Liver (tissue), 9 donors: ENCODE results near the gene ERMARD. TPM values are rescaled to one million over a fixed set of nuclear protein-coding genes. Genes with fewer than 3 reads are reported as not detected.

Experiments used
- DNase-seq: peaks from one replicate; pipeline ENCODE4 v3.0.0-alpha.2; 2017; ENCODE audit warnings: low spot score
- H3K27ac ChIP-seq, 2 donors: one replicate each; pipeline ENCODE4 v1.7.0; 2013; ENCODE audit warnings: inconsistent platforms in 2 of 2, low read length in 2 of 2, control low read depth in 1 of 2, low read depth in 1 of 2, mild to moderate bottlenecking in 1 of 2
- H3K27me3 ChIP-seq, 4 donors: one replicate each; pipeline versions ENCODE4 v1.6.1 to v1.7.0; 2013; ENCODE audit warnings: low read length in 3 of 4, inconsistent platforms in 1 of 4, mild to moderate bottlenecking in 1 of 4, moderate library complexity in 1 of 4; ENCODE audit not compliant: control insufficient read depth in 4 of 4, insufficient read depth in 4 of 4
- H3K36me3 ChIP-seq, 4 donors: one replicate each; pipeline versions ENCODE4 v1.6.1 to v1.7.0; 2013; ENCODE audit warnings: low read length in 3 of 4, mild to moderate bottlenecking in 3 of 4, low read depth in 1 of 4, moderate library complexity in 1 of 4; ENCODE audit not compliant: control insufficient read depth in 4 of 4, insufficient read depth in 3 of 4
- H3K4me1 ChIP-seq, 4 donors: one replicate each; pipeline versions ENCODE4 v1.6.1 to v1.7.0; 2013; ENCODE audit warnings: low read length in 3 of 4, mild to moderate bottlenecking in 3 of 4, moderate library complexity in 1 of 4; ENCODE audit not compliant: control insufficient read depth in 4 of 4, insufficient read depth in 4 of 4
- H3K4me3 ChIP-seq, 3 donors: one replicate each; pipeline versions ENCODE4 v1.6.1 to v1.7.0; 2013; ENCODE audit warnings: low read length in 3 of 3, control low read depth in 1 of 3, low read depth in 1 of 3, mild to moderate bottlenecking in 1 of 3
- H3K9ac ChIP-seq, 2 donors: one replicate each; pipeline ENCODE4 v1.7.0; 2013; ENCODE audit warnings: low read length in 2 of 2, mild to moderate bottlenecking in 2 of 2, moderate library complexity in 2 of 2, control low read depth in 1 of 2, low read depth in 1 of 2
- H3K9me3 ChIP-seq, 4 donors: one replicate each; pipeline versions ENCODE4 v1.6.1 to v1.7.0; 2013; ENCODE audit warnings: low read length in 3 of 4; ENCODE audit not compliant: control insufficient read depth in 4 of 4
- ATF3 ChIP-seq: IDR thresholded peaks from 2 replicates; pipeline ENCODE4 v1.6.1; 2016; ENCODE audit warnings: antibody characterized with exemption
- CTCF ChIP-seq: fragments of 150-350 bp; IDR thresholded peaks from 2 replicates; pipeline ENCODE4 v1.5.1; 2017; ENCODE audit warnings: improper control_type of control experiment, low read depth, low read length; ENCODE audit not compliant: missing input control
- EGR1 ChIP-seq, 2 donors: IDR thresholded peaks; 2 replicates each; pipeline ENCODE4 v1.6.1; 2016 to 2018; ENCODE audit warnings: antibody characterized with exemption in 2 of 2, low read depth in 2 of 2
- FOXA1 ChIP-seq: IDR thresholded peaks from 2 replicates; pipeline ENCODE4 v1.6.1; 2016; ENCODE audit warnings: antibody characterized with exemption
- FOXA2 ChIP-seq: IDR thresholded peaks from 2 replicates; pipeline ENCODE4 v1.6.1; 2016; ENCODE audit warnings: antibody characterized with exemption
- GABPA ChIP-seq, 2 donors: IDR thresholded peaks in 1 of 2; conservative IDR thresholded peaks in 1 of 2; 2 replicates each; pipeline ENCODE4 v1.6.1; 2016; ENCODE audit warnings: antibody characterized with exemption in 2 of 2, mild to moderate bottlenecking in 1 of 2, moderate library complexity in 1 of 2
- HNF4A ChIP-seq, 2 donors: conservative IDR thresholded peaks; 2 replicates each; pipeline ENCODE4 v1.6.1; 2016; ENCODE audit warnings: antibody characterized with exemption in 2 of 2, mild to moderate bottlenecking in 2 of 2
- HNF4G ChIP-seq: IDR thresholded peaks from 2 replicates; pipeline ENCODE4 v1.6.1; 2016; ENCODE audit warnings: antibody characterized with exemption
- JUND ChIP-seq, 2 donors: IDR thresholded peaks; 2 replicates each; pipeline ENCODE4 v1.6.1; 2016; ENCODE audit warnings: antibody characterized with exemption in 2 of 2
- MAX ChIP-seq: IDR thresholded peaks from 2 replicates; pipeline ENCODE4 v1.6.1; 2016; ENCODE audit warnings: antibody characterized with exemption
- NR2F2 ChIP-seq: IDR thresholded peaks from 2 replicates; pipeline ENCODE4 v1.6.1; 2016; ENCODE audit warnings: antibody characterized with exemption
- RAD21 ChIP-seq, 2 donors: IDR thresholded peaks; 2 replicates each; pipeline ENCODE4 v1.6.1; 2016; ENCODE audit warnings: antibody characterized with exemption in 2 of 2, mild to moderate bottlenecking in 2 of 2
- REST ChIP-seq: IDR thresholded peaks from 2 replicates; pipeline ENCODE4 v1.6.1; 2016; ENCODE audit warnings: antibody characterized with exemption, mild to moderate bottlenecking
- RXRA ChIP-seq, 2 donors: IDR thresholded peaks; 2 replicates each; pipeline ENCODE4 v1.6.1; 2017 to 2018; ENCODE audit warnings: antibody characterized with exemption in 2 of 2, mild to moderate bottlenecking in 1 of 2
- SP1 ChIP-seq: IDR thresholded peaks from 2 replicates; pipeline ENCODE4 v1.6.1; 2018; ENCODE audit warnings: antibody characterized with exemption, mild to moderate bottlenecking
- TAF1 ChIP-seq: conservative IDR thresholded peaks from 2 replicates; pipeline ENCODE4 v1.6.1; 2016; ENCODE audit warnings: antibody characterized with exemption, mild to moderate bottlenecking
- YY1 ChIP-seq: IDR thresholded peaks from 2 replicates; pipeline ENCODE4 v1.6.1; 2016; ENCODE audit warnings: antibody characterized with exemption, mild to moderate bottlenecking
- WGBS: extraction: QIAGEN DNeasy Blood & Tissue Kit; methylation state at CpG from one replicate; pipeline ENCODE4 v1.1.7; 2013; 5-methylcytosine and 5-hydroxymethylcytosine counted together
- polyA plus RNA-seq, 2 donors: library from polyadenylated mRNA; stranded (reverse) in 1 of 2; unstranded in 1 of 2; fragments of 200-250 nt in 1 of 2; fragments of >200 nt in 1 of 2; fragmentation: Nextera tagmentation in 1 of 2; extraction: Ambion mirVana in 1 of 2; gene quantifications; one replicate each; pipeline versions ENCODE4 v1.2.1 to v1.2.3, GENCODE V29; 2013 to 2015
- total RNA-seq, 2 donors: library from RNA; depleted of rRNA; stranded (reverse); fragments of >200 nt; gene quantifications; one replicate each; pipeline ENCODE4 v1.2.3, GENCODE V29; 2014
- TF ChIP-seq, protein P1 (sequence below): IDR thresholded peaks from 2 replicates; pipeline ENCODE4 v1.6.1; 2016; ENCODE audit warnings: antibody characterized with exemption
- donor health status: healthy.
- donor health status: healthy.
- donor health status: healthy.
- donor health status: healthy.
- donor health status: healthy.

The ERMARD gene
- total and polyA plus RNA-seq, 4 donors = 10.1 to 20.7 (median 14.0) TPM

- no peaks in the 10 kb centered on the region for H3K9me3 ChIP-seq
- no peak overlapping the region for H3K9ac ChIP-seq
- 90% methylated on average over 9 of the region's 9 CpGs for WGBS
- H3K27me3 ChIP-seq = no peaks in the 10 kb centered on the region
- no peak overlapping the region for H3K27ac ChIP-seq
- H3K4me1 ChIP-seq = no peaks in the 10 kb centered on the region
- DNase-seq = peak; percentile 19
- TF ChIP-seq SP1 = no peak
- no peak for TF ChIP-seq CTCF
- TF ChIP-seq, protein P1, sequence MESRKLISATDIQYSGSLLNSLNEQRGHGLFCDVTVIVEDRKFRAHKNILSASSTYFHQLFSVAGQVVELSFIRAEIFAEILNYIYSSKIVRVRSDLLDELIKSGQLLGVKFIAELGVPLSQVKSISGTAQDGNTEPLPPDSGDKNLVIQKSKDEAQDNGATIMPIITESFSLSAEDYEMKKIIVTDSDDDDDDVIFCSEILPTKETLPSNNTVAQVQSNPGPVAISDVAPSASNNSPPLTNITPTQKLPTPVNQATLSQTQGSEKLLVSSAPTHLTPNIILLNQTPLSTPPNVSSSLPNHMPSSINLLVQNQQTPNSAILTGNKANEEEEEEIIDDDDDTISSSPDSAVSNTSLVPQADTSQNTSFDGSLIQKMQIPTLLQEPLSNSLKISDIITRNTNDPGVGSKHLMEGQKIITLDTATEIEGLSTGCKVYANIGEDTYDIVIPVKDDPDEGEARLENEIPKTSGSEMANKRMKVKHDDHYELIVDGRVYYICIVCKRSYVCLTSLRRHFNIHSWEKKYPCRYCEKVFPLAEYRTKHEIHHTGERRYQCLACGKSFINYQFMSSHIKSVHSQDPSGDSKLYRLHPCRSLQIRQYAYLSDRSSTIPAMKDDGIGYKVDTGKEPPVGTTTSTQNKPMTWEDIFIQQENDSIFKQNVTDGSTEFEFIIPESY = no peak
- no peak for TF ChIP-seq YY1
- no peak for TF ChIP-seq RAD21 (IDR thresholded peaks at IDR 0.05)
- no peak for TF ChIP-seq GABPA (IDR thresholded peaks at IDR 0.05 in 1 of 2, conservative IDR thresholded peaks at IDR 0.05 in 1 of 2)
- TF ChIP-seq HNF4G = no peak
- TF ChIP-seq EGR1 (IDR thresholded peaks at IDR 0.05; ENCODE audit: low read depth in 2 of 2) = no peak
- no peak for TF ChIP-seq JUND (IDR thresholded peaks at IDR 0.05)
- TF ChIP-seq TAF1 = no peak
- TF ChIP-seq FOXA2 = no peak
- no peak for TF ChIP-seq NR2F2
- TF ChIP-seq RXRA (IDR thresholded peaks at IDR 0.05) = no peak
- no peak for TF ChIP-seq FOXA1
- no peak for TF ChIP-seq MAX
- TF ChIP-seq HNF4A (conservative IDR thresholded peaks at IDR 0.05) = no peak
- TF ChIP-seq REST = no peak
- TF ChIP-seq ATF3 = no peak
- no peak overlapping the region for H3K4me3 ChIP-seq
- no peaks in the 10 kb centered on the region for H3K36me3 ChIP-seq
These were observed 56.5 kb downstream of the ERMARD start for GRCh38 chr6:169807699-169808607.
